GM21737 (cell line): ENCODE data around the gene SLC9A2.

Experiments used
- ATAC-seq: cut with Tn5 transposase; IDR thresholded peaks from one replicate; pipeline ENCODE4 v1.9.1; 2021; ENCODE audit warnings: mild to moderate bottlenecking, moderate library complexity; ENCODE audit not compliant: unreplicated experiment

The SLC9A2 gene, protein sequence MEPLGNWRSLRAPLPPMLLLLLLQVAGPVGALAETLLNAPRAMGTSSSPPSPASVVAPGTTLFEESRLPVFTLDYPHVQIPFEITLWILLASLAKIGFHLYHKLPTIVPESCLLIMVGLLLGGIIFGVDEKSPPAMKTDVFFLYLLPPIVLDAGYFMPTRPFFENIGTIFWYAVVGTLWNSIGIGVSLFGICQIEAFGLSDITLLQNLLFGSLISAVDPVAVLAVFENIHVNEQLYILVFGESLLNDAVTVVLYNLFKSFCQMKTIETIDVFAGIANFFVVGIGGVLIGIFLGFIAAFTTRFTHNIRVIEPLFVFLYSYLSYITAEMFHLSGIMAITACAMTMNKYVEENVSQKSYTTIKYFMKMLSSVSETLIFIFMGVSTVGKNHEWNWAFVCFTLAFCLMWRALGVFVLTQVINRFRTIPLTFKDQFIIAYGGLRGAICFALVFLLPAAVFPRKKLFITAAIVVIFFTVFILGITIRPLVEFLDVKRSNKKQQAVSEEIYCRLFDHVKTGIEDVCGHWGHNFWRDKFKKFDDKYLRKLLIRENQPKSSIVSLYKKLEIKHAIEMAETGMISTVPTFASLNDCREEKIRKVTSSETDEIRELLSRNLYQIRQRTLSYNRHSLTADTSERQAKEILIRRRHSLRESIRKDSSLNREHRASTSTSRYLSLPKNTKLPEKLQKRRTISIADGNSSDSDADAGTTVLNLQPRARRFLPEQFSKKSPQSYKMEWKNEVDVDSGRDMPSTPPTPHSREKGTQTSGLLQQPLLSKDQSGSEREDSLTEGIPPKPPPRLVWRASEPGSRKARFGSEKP

GRCh38 chr2:102619414-102620319, at the start of gene SLC9A2:
Gene SLC9A2, plus strand, starts transcription at chr2:102619553. Its CDS starts 296 bp downstream, at chr2:102619849.
- no peak for ATAC-seq

DNA sequence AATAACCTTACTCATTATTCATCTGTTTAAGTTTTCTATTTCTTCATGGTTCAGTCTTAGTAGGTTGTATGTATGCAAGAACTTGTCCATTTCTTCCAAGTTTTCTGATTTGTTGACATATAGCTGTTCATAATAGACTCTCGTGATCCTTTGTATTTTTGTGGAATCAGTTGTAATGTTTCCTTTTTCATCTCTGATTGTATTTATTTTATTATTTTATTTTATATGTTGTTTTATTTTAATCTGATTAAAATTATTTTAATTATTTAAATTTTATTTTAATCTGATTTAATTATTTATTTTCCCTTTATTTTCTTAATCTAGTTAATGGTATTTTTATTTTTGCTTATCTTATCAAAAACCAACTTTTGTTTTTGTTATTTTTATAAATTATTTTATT, 43.5 kb upstream of the SLC9A2 start:
- ATAC-seq, result no peak

DNA sequence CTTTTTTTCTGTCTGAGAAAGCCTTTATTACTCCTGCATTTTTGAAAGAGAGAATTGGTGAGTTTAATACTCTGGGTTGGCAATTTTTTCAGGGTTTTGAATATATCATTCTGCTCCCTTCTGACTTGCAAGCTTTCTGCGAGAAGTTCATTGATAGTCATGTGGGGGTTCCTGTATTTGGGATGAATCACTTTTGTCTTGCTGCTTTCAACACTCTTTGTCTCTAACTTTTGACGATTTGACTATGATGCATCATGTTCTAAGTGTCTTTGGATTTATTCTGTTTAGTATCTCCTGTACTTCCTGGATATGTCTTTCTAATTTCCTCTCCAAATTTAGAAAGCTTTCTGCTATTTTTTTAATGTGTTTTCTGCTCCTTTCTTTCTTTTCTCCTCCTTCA, 41.0 kb upstream of the SLC9A2 start:
- ATAC-seq, result no peak

DNA sequence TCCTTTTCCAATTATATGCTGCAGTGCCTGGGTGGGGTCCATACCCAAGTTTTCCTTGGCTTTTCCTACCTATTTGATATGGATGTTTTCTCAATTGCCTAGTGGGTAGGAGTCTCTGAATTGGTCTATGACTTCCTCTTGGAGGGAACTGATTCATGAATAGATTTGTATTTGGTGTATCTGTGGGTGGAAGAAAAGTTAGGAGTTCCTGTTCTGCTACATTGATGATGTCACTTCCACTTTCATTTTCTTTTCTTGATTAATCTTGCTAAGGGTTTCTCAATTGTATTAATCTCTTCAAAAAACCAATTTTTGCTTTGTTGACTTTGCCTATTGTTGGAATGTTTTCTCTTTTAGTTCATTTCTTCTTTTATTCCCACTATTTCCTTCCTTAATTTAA, 37.4 kb upstream of the SLC9A2 start:
- ATAC-seq, result no peak

DNA sequence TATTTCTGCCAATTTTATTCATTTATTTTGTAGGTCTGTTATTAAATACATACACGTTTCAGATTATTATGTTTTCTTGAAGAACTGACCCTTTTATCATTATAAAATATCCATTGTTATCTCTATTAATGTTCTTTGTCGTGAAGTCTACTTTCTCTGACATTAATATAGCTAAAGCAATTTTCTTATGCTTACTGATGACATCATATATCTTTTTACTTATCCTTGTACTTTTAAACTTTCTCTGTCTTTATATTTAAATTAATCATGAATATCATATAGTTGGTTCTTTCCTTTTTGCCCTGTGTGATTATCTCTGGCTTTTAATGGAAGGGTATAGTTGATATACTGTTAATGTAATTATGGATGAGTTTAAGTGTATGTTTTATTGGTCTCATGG, 36.5 kb upstream of the SLC9A2 start:
- ATAC-seq, result no peak

DNA sequence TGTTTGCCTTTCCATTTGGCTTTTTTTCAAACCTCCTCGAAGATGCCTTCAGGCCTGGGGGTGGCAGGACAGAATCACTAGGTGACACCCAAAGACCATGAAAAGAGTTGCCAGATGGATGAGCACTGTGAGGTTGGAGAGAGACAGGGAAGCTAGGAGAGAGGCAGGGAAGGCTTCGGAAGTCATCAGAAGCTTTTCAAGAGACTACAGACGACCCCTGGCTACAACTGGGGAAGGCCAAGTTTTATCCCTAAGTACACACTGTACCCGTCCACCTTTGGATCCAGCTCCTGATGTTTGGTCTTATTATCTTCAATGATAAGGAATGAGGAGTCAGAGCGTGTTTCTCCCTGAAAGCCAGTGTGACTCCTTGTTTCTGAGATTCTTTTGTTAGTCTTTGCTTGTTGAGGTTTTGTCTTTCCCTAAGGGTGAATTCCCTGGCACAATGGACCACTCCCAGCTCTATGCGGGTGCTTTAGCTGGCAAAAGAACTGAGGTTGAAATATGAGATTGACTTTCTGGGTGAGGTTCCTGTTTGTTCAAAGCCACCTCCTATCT, 33.4 kb upstream of the SLC9A2 start:
- ATAC-seq, result no peak

DNA sequence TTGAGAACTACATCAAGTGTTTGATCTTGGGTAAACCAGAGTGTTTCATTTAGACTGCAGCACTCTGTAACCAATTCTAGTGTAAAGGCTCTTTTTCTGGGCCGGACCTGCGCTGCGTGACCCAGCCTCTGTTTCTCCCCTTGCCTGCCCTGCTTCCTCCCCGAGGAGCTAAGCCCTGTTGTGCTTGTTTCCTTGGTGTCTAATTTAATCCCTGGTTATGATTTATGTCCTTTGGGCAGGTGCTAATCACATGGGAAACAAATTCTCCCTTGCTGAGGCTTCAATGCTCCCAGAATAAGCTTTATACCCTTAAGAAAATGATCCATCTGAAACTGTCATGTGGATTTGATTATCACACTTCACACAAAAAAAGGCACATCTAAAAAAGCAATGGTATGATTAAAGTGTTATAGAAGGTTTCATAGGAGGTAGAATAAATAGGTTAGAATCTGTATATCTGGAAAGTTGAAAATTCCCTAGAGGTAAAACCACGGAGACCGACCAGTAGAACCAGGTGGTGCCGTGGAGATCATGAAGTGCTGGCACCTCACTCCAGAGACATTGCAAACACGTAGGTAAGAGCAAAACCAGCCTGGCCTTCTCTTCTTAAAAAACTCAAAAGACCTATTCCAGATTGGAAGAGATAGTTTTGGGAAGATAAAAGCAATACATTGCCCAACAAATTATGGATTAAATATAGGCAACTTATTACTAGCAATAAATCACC, 31.0 kb upstream of the SLC9A2 start:
- ATAC-seq, result no peak

DNA sequence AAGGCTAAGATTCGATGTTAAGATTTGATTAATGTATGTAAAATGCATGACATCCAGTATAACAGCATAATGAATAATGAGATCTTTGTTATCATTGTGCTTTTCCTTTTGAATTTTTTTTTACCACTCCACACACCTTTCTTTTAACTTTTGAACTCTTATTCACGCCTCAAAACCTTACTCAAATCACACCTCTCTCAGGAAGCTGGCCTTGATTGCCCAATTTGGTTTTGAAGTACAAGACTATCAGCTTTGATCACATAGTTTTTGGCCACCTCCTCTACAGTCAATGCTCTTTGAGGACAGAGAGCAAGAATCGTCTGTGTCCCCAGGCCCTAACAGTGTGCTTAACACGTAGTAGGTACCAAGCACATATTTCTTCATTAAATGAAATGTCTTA, 29.9 kb upstream of the SLC9A2 start:
- no peak for ATAC-seq

- ATAC-seq, result no peak
Measured at GRCh38 chr2:102591491-102592045, 27.8 kb upstream of the SLC9A2 start.

DNA sequence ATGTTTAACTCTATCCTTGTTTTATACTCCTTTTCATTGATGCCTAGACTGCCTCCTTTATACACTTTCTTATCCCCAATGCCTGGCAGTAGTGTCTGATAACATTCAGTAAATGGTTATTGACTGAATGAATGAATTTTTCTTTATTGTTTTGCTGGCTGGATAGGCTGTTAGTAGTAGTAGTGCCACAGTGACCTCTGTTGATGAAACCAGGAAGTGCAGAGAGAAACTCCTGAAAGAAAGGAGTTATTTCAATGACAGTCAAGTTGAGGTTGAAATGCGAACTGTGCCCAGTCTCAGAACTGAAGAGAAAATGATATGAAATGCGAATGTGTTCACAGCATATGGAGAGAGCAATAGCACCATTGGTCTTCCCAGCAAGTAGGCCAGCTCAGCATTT, 26.8 kb upstream of the SLC9A2 start:
- no peak for ATAC-seq

DNA sequence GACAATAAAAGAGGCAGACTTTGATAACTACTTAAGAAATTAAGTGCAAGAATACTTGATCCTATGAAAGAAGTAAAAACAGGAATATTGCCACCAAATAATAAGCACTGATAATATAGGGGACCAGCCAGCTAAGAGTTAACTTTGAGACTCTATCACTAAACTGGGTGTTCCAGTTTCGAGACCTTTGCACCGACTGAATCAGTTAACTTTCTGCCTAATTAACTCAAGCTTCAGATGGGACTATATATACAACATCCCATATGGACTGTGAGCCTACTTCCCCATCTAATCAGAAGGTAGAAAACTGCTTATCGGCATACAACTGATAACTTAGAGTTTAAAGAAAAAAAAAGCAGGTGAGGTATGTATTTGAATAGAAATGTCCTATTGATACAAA, 25.8 kb upstream of the SLC9A2 start:
- no peak for ATAC-seq

GRCh38 chr2:102594445-102595016, 24.8 kb upstream of the SLC9A2 start:
- no peak for ATAC-seq

DNA sequence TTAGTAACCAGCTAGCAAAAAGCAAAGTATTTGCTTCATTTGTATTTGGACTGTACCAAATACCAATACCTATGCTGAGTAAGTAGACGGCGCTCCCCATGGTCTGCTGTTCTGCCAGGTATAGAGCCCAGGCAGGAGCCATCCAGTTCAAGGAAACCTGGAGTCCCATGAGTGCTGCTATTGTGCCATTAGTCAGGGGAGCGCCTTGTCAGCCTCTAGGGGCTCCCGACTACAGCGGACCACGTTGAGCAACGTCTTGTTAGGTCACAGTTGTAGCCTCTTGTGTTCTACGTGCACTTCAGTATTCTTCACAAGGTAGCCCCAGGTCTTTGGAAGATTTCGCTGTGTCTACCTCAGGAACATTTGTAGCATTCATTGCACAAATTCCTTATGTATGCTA, 21.6 kb upstream of the SLC9A2 start:
- no peak for ATAC-seq

- no peak for ATAC-seq
Measured at GRCh38 chr2:102599486-102599885, 19.9 kb upstream of the SLC9A2 start.

DNA sequence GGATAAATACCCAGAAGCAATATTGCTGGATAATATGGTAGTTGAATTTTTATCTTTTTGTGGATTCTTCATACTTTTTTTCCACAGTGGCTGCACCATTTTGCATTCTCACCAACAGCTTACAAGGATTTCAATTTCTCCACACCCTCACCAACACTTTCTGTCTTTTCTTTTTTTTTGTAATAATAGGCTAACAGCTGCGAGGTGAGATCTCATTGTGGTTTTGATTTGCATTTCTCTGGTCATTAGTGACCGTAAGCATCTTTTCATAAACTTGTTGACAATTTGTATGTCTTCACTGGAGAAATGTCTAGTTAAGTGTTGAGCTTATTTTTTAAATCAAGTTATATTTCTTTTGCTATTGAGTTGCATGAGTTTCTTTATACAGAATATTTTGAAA, 17.6 kb upstream of the SLC9A2 start:
- no peak for ATAC-seq

- no peak for ATAC-seq
Measured at GRCh38 chr2:102603904-102604303, 15.4 kb upstream of the SLC9A2 start.

GRCh38 chr2:102604769-102605168, 14.6 kb upstream of the SLC9A2 start:
- no peak for ATAC-seq

DNA sequence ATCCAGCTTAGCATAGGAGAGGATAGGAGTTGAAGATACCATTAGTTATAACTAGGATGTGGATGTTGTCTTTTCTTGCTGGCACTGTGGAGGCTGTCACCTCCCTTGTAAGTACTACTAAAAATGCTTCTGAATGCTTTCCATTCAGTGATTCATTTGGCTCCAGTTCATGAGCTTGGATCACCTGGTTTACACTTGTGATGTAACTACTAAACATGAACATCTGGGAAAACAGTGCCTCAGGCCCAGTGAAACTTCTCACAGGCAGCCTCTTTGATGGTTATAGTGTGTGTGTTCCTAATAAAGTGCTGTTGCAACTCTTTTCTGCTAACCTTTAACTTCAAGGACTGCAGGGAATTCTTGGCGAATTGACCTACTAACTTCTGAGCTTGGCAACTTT, 13.0 kb upstream of the SLC9A2 start:
- ATAC-seq, result no peak

- ATAC-seq, result peak; percentile 68
Measured at GRCh38 chr2:102615620-102616436, 3.5 kb upstream of the SLC9A2 start.
